ENCODE results near the gene TMEM255A.

GRCh38 chrX:120270567-120270966, 40.7 kb downstream of the TMEM255A start:
- TF ChIP-seq CTCF (conservative IDR thresholded peaks at IDR 0.05; ENCODE audit: low read depth in 2 of 2) (no peak), POLR2AphosphoS5 (IDR thresholded peaks at IDR 0.05; ENCODE audit: low read depth) (no peak), EZH2phosphoT487 (IDR thresholded peaks at IDR 0.05; ENCODE audit: unreplicated experiment) (no peak), EZH2 (IDR thresholded peaks at IDR 0.05; ENCODE audit: low read depth, unreplicated experiment) (no peak), JUNB (IDR thresholded peaks at IDR 0.05; ENCODE audit: unreplicated experiment) (no peak), NANOG (IDR thresholded peaks at IDR 0.05; ENCODE audit: borderline replicate concordance) (no peak)
